GM20431 (cell line): Measurements from ENCODE around the gene FBLN1.

Source experiments
- in situ Hi-C: fragments of 300-500 bp; cut with MseI, MboI; formaldehyde crosslinking; loops from one replicate; pipeline ENCODE4 v1.15.0; 2020; ENCODE audit warnings: low sequenced_read_pairs; ENCODE audit not compliant: unreplicated experiment

Gene FBLN1

DNA sequence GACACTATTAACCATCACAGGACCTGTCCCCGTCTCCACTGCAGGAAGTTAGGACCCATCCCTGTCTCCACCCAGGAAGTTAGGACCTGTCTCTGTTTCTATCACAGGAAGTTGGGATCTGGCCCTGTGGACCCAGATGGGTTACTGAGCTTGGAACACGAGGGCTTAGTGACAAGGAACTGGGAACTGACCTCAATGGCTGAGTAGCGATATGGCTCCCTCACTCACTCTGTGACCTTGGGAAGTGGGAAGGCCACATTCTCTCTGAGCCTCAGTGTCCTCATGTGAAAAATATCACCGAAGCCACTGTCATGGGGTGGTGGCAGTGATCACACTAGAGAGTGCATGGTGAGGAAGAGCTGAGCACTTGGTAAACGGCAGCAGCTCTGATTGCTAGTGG lies 59.4 kb downstream of the FBLN1 start:
- in situ Hi-C loops, result loop anchor here (10.0 kb wide), 1 partner anchor 287 kb away; no protein-coding TSS in a partner anchor

DNA sequence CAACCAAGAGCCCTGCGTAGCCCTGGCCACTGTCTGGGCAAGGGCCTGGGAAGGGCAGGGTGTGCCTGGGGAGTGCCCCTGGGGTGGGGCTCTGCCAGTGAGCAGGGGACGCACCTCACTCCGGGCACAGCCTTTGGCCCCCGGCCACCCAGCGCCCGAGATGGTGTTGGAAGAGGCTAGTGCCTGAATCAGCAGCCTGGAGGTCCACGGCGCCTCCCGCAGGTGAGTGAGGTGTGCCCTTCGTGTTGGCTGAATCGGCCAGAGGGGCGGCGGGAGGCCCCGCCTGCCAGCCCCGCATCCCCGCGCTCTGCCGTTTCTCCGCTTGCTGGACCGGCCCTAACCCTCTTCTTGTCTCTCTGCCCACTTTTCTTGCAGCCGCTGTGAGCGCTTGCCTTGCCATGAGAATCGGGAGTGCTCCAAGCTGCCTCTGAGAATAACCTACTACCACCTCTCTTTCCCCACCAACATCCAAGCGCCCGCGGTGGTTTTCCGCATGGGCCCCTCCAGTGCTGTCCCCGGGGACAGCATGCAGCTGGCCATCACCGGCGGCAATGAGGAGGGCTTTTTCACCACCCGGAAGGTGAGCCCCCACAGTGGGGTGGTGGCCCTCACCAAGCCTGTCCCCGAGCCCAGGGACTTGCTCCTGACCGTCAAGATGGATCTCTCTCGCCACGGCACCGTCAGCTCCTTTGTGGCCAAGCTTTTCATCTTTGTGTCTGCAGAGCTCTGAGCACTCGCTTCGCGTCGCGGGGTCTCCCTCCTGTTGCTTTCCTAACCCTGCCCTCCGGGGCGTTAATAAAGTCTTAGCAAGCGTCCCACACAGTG lies 60.1 kb downstream of the FBLN1 start:
- in situ Hi-C loops, result loop anchor here (10.0 kb wide), 1 partner anchor 288 kb away; no protein-coding TSS in a partner anchor

DNA sequence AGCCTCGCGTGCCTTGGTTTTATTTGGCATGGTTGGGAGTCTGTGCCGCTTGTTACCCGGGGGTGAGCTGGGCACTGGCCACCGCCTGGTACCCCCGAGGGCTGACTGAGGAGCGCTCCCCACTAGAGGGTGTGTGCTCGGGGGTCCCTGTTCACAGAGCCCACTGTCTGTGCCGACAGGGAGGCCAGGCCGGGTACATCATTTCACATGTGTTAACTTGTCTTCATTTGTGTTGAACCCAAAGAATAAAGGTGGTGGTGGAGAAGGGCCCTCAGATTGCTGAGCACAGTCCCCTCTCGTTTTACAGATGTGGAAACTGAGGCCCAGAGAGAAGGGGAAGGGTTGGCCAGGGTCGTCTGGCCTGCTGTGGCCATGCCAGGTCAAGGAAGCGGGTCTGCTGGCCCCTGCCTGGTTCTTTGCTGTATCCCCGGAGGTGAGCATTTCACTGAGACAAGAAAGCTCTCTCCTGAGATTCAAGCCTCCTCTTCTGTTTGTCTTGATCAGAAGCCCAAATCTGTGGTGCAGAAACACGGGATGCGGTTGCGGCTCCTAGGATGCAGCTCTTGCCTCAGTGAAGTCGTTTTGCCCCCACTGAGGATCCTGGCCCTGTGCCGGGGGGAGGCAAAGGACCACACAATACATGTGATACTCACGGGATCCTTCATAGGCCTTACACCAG lies 60.8 kb downstream of the FBLN1 start:
- in situ Hi-C loops, result loop anchor here (10.0 kb wide), 1 partner anchor 289 kb away; no protein-coding TSS in a partner anchor

DNA sequence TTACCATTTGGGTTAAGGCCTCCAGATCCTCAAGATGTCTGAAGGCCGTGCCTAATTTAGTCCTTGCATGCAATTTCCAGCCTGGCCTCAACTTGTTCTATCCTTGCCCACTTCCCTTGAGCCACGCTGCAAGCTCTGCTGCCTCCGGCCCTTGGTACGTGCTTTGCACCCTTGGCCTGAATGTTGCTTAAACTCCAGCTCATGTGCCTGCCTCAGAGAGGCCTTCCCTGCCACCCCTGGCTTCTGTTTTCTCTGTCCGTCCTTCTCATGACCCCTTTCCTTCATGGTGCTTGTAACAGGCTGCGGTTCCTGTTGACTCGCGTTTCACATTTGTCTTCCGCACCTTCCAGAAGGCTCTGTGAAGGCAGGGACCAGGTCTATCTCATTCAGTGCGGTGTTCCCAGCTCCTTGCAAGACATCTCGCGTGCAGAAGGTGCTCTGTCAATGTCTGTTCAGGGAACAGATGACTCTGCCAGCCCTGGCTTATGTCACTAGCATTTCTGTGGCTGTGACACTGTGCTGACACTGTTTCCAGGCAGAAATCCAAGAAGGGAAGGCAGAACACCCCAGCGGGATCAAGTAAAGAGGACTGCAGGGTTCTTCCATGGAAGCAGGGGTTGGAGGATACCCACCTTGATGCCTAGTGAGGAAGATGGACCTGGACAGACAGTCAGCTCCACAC lies 61.8 kb downstream of the FBLN1 start:
- in situ Hi-C loops, result loop anchor here (10.0 kb wide), 1 partner anchor 290 kb away; no protein-coding TSS in a partner anchor

DNA sequence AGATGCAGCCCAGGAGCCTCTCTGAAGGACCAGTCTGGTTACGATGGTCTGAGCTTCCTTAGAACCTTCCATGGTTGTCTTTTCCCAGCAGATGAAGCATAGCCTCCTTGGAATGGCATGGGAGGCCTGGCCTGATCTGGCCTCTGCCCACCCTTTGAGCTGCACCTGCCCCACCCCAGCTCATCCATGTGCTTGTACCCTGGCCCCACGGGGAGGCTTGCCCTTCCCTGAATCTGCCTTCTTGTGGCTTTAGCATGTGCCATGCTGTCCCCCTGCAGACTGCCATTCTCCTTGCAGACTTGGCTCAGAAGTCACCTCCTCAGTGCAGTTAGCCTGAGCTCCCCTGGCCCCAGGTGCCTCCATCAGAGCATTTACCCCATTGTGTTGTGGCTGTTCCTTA lies 62.5 kb downstream of the FBLN1 start:
- in situ Hi-C loops, result loop anchor here (10.0 kb wide), 1 partner anchor 290 kb away; no protein-coding TSS in a partner anchor

DNA sequence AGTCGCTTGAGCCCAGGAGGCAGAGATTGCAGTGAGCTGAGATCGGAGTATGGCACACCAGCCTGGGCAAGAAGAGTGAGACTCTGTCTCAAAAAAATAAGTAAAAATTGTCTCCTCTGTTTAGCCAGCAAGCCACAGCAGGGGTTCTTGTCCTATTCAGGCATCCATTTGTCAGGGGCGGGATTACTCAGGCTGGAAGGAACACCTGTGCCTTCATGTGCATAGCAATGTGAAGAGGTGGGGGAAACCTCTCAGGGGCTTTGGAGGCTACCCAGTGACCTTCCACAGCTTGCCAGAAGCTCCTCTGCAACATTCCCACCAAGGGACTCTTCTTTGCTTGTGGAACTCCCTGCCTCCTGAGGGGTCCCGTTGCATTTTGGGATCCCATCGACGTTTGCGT lies 63.3 kb downstream of the FBLN1 start:
- in situ Hi-C loops, result loop anchor here (10.0 kb wide), 1 partner anchor 291 kb away; no protein-coding TSS in a partner anchor

DNA sequence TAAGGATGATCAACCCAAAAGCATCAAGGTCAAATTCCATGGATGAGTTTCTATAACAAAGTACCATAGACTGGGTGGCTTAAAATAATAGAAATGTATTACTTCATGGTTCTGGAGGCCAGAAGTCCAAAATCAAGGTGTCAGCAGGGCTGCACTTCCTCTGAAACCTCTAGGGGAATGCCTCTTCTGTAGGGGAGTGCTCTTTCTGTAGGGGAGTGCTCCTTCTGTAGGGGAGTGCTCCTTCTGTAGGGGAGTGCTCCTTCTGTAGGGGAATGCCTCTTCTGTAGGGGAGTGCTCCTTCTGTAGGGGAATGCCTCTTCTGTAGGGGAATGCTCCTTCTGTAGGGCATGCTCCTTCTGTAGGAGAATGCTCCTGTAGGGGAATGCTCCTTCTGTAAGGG lies 65.5 kb downstream of the FBLN1 start:
- in situ Hi-C loops, result loop anchor here (10.0 kb wide), 1 partner anchor 293 kb away; no protein-coding TSS in a partner anchor

DNA sequence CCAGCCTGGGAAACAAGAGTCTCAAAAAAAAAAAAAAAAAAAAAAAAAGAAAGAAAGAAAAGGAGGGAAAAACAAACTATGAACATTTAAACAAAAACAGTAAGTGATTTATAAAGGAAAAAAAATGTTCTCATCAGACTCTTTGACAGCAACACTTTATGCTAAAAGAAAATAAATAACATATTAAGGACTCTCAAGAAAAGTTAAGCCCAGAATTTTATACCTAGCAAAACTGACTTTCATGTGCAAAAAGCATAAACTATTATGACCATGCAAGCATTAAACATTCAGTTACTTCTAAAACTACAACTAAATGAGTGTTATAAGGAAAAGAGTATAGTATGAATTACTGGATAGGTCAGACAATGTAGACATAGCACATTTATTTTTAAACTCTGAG lies 68.4 kb downstream of the FBLN1 start:
- in situ Hi-C loops, result no loop called here

DNA sequence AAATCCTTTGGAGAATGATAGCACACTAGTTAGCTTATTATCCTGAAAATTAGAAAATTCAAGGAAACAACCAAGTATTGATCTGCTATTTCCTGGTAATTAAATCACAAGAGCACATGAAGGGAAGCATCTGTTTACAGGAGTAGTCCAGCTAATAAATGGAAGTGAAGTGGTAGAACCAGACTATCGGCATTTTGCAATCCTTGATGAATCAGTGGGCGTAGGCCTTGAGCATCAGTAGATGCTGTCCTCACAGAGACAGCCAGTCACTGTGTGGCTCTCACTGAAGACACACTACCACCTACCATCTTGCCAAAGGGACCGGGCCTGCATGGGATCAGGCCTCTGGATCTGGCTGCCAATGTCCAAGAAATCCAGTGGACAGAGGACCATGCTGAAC lies 69.8 kb downstream of the FBLN1 start:
- in situ Hi-C loops, result no loop called here

DNA sequence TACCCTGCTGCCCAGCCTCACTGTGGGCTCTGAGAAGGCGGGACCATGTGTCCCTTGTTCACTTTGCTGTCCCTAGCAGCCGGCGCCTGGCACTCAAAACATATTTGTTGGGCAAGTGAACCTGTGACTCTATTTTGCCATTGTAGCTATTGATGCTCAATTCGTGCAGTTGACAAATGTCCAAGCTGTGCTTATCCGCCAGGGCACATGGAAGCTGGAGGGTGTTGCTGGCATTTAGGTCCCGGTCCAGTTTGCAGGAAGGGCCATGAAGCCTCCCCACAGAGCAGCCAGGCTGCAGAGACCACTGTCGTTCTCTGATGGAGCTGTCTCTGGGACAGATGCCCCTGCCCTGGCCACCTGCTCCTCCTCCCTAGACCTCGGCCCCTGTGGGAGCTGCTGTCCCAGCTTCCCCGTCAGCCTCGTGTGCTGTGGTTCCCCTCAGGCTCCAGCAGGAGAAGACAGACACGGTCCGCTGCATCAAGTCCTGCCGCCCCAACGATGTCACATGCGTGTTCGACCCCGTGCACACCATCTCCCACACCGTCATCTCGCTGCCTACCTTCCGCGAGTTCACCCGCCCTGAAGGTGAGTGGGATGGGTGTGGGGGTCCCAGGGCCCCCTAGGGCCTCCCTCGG lies 71.5 kb downstream of the FBLN1 start:
- in situ Hi-C loops, result no loop called here

DNA sequence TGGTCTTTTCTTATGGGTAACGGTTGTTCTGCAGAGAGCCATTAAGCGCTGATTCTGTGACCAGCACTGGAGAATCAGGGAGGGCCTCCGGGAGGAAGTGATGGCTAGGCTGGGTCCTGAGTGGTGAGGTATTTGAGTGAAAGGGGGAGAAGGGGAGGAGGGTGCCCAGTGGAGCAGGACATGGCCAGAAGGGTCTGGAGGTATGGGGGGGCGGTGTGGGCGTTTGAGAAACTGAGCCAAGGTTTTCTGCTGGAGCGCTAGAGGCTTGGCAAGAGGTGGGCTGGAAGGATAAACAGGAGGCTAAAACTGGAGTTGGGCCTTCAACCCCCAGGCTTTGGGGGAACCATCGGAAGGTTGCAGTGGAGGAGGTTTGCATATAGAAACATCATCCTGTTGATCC lies 72.5 kb downstream of the FBLN1 start:
- in situ Hi-C loops, result no loop called here

DNA sequence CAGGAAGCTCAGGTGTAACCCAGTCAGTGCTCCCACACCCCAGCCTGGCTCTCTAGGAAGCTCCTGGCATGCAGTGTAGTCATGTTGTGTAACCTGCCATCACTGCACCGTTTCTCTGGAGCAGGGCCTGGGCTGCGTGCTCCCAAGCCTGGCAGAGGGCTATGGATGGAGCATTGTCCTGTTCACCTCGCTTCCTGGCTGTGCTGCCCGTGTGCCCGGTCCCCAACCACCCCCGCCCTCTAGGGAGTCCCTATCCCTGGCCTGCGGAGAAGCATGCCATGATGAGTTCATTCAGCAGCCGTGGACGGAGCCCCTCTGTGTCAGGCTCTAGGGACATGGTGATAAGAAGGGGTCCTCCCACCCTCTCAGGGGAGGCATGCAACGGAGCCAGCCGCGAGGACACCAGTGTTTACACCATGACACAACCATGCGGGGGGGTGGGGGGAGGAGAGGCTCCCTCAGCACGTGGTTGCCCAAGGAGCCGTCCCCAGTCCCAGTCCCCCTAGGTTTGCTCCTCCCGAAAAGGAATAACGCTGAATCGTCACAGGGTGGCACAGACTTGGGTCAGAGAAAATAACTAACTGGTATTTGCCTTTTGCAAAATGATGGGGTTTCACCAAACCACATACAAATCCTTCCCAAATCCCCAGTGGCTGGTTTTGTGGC lies 73.1 kb downstream of the FBLN1 start:
- in situ Hi-C loops, result no loop called here

DNA sequence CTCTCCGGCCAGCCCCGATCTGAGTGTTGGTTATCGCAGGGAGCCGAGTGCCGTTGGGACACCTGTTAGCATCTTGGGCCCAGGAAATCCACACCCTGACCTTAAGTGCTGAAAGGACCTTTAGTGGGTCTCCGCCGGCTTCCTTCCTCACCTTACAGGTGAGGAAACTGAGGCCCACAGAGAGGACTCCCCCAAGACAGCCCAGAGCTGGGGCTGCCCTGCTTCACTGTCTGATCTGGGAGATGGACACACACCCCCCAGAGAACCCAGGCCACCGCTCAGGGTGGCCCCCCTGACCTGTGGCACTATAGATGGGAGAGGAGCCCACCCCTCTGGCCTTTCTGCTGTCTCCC lies 73.6 kb downstream of the FBLN1 start:
- in situ Hi-C loops, result no loop called here

DNA sequence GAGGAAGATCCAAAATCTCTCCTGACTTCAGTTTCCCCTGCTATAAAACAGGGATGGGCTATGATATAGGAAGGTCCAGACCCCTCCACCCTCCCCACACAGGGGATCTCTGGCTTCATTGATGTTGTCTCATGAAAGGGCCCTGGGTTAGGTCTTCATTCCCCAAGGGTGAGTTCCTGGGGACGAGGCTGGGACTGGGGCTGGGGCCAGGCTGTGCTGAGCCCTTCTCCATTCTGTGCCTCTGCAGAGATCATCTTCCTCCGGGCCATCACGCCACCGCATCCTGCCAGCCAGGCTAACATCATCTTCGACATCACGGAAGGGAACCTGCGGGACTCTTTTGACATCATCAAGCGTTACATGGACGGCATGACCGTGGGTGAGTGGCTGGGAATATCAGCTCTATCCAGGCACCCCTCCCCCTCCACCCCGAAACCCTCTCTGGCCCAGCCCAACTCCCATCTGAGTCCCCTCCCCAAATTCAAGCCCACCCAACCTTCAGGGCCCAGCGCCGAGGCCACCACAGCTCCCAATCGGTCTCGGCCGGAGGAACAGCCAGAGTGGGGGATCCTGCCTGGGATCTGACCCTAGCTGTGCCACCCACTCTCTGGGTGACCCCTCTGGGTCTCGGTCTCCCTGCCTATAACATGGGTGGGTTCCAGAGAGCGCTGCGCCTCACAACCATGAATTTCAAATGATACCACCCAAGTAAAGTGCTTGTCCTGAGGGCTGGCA lies 74.2 kb downstream of the FBLN1 start:
- in situ Hi-C loops, result no loop called here

DNA sequence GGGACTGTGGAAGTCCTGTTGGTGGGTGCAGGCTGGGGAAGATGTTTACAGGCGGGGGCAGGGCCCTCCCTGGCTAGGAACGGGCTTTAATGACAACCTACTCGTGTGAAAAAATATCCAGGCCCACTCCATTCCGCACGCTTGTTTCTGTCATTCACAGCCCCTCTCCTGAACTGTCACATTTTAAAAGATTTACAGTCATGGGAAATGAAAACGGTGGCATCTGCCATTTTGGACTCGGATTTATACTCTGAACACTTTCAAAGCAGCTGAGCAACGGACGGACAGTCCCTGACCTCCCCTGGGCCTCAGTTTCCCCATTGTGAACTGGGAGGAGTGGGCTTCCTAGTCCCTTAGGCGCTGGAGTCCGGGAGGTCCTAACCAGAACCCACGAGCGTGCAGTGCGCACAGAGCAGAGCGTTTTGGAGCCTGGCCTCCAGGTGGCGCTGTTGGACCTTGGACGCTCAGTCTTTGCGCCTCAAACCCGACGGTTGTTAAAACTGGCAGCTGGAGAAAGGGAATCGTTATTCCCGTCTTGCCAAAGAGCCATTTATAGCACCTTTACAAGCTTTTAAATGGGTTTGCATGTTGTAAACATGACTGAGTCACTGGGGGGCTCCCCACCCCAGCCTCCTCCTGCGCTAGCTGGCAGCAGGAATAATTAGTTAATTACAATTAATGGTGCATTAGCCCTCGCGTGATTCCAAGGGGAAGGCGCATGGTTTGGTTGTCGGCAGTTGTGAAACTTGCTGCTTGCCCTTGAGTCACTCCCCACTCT lies 75.3 kb downstream of the FBLN1 start:
- in situ Hi-C loops, result no loop called here

DNA sequence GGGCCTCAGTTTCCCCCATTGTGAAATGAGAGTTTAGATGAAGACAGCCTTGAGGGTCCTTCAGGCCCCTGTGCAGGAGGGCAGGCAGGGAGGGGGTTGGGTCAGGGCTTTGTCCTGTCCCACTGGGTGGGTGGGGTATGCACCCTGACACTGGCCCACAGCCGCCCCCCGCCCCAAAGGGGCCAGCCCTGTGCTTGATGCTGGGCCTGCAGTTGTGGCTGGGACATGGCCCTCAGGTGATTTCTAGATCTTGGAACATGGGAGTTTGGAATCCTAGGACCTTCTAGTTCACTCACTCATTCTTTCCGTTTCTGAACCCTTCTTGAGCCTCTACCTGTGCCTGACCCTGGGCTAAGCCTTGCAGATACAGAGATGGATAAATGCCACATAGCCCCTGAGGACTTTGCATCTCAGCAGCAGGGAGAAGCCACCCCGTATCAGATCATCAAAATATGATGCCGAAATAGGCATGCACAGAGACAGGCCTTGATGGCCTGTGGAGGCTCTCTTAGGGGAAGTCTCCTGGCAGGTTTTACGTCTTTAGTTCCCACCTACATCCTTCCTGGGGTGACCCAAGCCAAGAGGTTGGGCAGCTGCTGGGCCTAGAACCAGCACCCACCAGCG lies 76.0 kb downstream of the FBLN1 start:
- in situ Hi-C loops, result no loop called here

DNA sequence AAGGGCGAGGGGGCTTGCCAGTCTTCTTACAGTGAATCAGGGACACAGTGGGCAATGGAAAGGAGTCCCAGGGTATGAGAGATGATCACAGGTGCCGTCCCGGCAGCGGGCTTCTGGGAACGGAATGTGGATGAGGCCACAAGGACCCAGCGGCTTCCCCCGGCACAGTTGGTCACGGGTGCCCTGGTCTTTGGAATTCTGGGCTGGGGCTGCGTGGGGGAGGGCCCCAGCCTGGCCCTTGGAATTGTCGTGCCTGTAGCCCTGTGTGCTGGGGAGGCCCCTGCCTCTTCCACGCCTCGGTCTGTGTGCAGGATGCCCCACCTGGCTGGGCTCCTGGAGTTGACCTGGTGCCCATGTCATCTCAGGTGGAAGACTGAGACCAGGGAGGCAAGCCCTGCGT lies 76.6 kb downstream of the FBLN1 start:
- in situ Hi-C loops, result no loop called here
